ENCODE results near the gene ACTMAP. TPM values are rescaled to one million over a fixed set of nuclear protein-coding genes. Genes with fewer than 3 reads are reported as not detected.

ACTMAP gene
- total RNA-seq, 2 experiments from 2014 or later = 23.0 to 25.0 TPM

- Mint-ChIP-seq H3K9me3 (no peaks in the 10 kb centered on the region), H3K27me3 (ENCODE audit: low read depth) (no peaks in the 10 kb centered on the region), H3K27ac (peak overlapping the region; percentile 95), H3K4me1 (ENCODE audit: low read depth) (peaks cover 51% of the 10 kb centered on the region), H3K36me3 (ENCODE audit: low read depth) (peaks cover 65% of the 10 kb centered on the region), H3K4me3 (peak overlapping the region; percentile 74)
- DNase-seq = peak; percentile 89
- CTCF ChIA-PET = interaction anchor here (0.6 to 4.4 kb wide), 4 partner anchors 33 to 92 kb away, joined by 3 to 34 read pairs (median 5); partner anchors contain the start of genes COQ8B and ITPKC
- intact Hi-C loops (cut with micrococcal nuclease) = loop anchor here (1.0 to 5.0 kb wide), 2 partner anchors 24 to 312 kb away; partner anchors contain the start of genes RAB4B and SERTAD3
Measured at GRCh38 chr19:40754611-40755247, 4.5 kb upstream of the ACTMAP start.

DNA sequence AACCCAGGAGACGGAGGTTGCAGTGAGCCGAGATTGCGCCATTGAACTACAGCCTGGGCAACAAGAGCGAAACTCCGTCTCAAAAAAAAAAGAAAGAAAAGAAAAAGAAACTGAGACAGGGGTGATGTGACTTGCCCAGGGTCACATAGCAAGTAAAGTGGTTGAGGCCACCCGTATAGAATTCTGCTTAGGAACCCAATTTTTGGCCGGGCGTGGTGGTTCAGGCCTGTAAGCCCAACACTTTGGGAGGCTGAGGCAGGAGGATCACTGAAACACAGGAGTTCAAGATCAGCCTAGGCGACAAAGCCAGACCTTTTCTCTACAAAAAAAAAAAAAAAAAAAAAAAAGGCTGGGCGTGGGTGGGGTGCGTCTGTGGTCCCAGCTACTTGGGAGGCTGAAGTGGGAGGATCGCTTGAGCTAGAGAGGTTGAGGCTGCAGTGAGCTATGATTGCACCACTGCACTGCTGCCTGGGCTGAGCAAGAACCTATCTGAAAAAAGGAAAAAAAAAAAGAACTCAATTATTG, 2.0 kb upstream of the ACTMAP start:
- CTCF ChIA-PET = interaction anchor here (0.6 to 4.4 kb wide), 8 partner anchors 14 to 1528 kb away, joined by 3 to 34 read pairs (median 4); partner anchors contain the start of gene RAB4B
- Mint-ChIP-seq H3K4me3 (peak overlapping the region; percentile 99), H3K36me3 (ENCODE audit: low read depth) (peaks cover 51% of the 10 kb centered on the region), H3K27ac (peak overlapping the region; percentile 99), H3K27me3 (ENCODE audit: low read depth) (no peaks in the 10 kb centered on the region), H3K9me3 (no peaks in the 10 kb centered on the region), H3K4me1 (ENCODE audit: low read depth) (peaks cover 53% of the 10 kb centered on the region)
- no peak for DNase-seq
- intact Hi-C loops (cut with micrococcal nuclease) = loop anchor here (5.0 kb wide), 1 partner anchor 310 kb away; the partner anchor contains the start of gene SERTAD3

DNA sequence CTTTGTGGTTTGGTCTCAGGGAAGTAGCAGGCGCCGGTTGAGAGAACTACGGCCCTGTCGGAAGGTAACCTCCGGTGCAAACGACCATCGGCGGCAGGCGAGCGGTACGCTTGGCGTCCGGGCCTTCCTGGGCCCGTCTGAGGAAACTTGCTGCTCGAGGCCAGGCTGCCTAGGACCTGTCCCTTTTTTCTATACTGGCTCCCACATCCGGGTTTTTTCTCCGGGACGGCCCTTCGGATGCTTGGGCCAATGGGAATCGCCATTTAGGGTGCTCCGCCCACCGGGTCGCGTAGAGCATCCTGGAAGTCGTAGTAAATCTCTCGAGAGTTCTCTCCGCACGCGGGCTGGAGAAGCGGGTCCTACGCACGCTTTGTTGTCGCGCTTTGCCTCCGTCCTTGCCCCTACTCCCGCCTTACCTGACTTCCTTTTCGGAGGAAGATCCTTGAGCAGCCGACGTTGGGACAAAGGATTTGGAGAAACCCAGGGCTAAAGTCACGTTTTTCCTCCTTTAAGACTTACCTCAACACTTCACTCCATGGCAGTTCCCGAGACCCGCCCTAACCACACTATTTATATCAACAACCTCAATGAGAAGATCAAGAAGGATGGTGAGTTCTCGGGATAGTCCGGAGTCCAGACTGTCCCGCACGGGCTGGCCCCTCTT, 729 bp upstream of the ACTMAP start, which contains the start of gene SNRPA:
SNRPA (plus strand) TSS at position 330 of the 664 bp plus-strand sequence; CDS start at position 536, 206 bp downstream.
- H3K36me3 Mint-ChIP-seq (ENCODE audit: low read depth) = peaks cover 41% of the 10 kb centered on the region
- peak; percentile 98 for DNase-seq
- CTCF ChIA-PET = interaction anchor here (0.6 to 4.4 kb wide), 7 partner anchors 19 to 558 kb away, joined by 3 to 34 read pairs (median 5); no protein-coding TSS in a partner anchor
- H3K27me3 Mint-ChIP-seq (ENCODE audit: low read depth) = no peaks in the 10 kb centered on the region
- intact Hi-C loops (cut with micrococcal nuclease) = loop anchor here (1.0 to 5.0 kb wide), 11 partner anchors 26 to 512 kb away; partner anchors contain the start of genes COQ8B, NUMBL, RAB4B and SERTAD3
- H3K4me3 Mint-ChIP-seq = peak within 1 kb of the TSS; percentile 99
- H3K4me1 Mint-ChIP-seq (ENCODE audit: low read depth) = peaks cover 40% of the 10 kb centered on the region
- peak within 1 kb of the TSS; percentile 99 for H3K27ac Mint-ChIP-seq
- no peaks in the 10 kb centered on the region for H3K9me3 Mint-ChIP-seq

DNA sequence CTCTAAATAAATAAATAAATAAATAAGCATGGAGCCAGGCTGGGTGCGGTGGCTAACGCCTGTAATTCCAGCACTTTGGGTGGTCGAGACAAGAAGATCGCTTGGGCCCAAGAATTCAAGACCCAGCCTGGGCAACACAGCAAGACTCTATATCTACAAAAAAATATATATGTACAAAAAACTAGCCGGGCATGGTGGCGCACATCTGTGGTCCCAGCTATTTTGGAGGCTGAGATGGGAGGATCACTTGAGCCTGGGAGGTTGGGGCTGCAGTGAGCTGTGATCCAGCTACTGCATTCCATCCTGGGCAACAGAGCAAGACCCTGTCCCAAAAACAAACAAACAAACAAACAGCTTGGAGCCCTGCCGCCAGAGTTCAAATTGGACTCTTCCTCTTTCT, 2.7 kb downstream of the ACTMAP start:
- CTCF ChIA-PET = interaction anchor here (1.2 to 1.4 kb wide), 2 partner anchors 30 to 58 kb away, joined by 3 read pairs; partner anchors contain the start of gene RAB4B
- H3K4me1 Mint-ChIP-seq (ENCODE audit: low read depth) = peaks cover 17% of the 10 kb centered on the region
- intact Hi-C loops (cut with micrococcal nuclease) = no loop called here
- no peak overlapping the region for H3K27ac Mint-ChIP-seq
- H3K4me3 Mint-ChIP-seq = no peak overlapping the region
- no peak for DNase-seq
- no peaks in the 10 kb centered on the region for H3K27me3 Mint-ChIP-seq (ENCODE audit: low read depth)
- H3K9me3 Mint-ChIP-seq = no peaks in the 10 kb centered on the region
- peaks cover 18% of the 10 kb centered on the region for H3K36me3 Mint-ChIP-seq (ENCODE audit: low read depth)

GRCh38 chr19:40745402-40745780, 4.9 kb downstream of the ACTMAP start:
- H3K27ac Mint-ChIP-seq = no peak overlapping the region
- H3K4me3 Mint-ChIP-seq = no peak overlapping the region
- peaks cover 13% of the 10 kb centered on the region for H3K4me1 Mint-ChIP-seq (ENCODE audit: low read depth)
- H3K9me3 Mint-ChIP-seq = no peaks in the 10 kb centered on the region
- CTCF ChIA-PET = interaction anchor here (0.6 kb wide), 1 partner anchor 399 kb away, joined by 3 read pairs; no protein-coding TSS in a partner anchor
- peaks cover 5% of the 10 kb centered on the region for H3K36me3 Mint-ChIP-seq (ENCODE audit: low read depth)
- intact Hi-C loops (cut with micrococcal nuclease) = no loop called here
- no peaks in the 10 kb centered on the region for H3K27me3 Mint-ChIP-seq (ENCODE audit: low read depth)
- no peak for DNase-seq

DNA sequence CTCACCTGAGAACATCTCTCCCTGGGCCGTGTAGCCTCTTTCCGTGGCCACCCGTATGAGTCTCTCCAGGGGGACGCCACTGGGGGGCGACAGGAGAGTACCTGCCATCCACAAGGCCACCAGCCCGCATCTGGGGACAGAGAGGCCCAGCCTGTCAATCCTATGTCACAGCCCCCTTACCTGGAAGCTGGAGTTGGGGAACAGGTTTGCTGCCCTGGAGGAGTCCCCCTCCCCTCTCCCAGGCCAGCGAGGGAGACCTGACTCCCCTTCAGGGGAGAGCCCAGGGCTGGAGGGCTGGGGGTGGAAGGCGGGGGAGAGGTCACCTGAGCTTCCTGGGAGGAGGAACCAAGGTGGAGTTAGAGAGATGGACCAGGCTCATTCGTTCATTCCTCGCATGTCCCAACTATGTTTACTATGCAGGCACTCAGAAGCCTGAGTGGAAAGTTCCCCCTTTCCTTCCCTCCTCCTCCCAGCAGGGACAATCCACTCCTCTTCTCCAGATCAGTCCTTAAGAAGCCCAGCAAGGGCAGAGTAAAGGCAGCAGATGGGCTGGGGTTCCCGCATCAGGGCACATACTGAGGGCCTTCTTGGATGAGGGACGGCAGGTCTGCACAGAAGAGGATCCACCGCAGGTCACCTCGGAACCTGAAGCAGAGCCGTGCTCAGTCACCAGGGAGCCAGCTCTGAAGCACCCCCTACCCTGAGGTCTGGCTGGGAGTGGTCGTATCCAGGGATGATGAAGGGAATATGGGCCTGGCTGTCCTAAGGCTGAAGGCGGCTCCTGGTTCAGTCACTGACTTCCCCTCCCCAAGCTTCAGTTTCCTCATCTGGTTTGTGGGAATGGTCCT, 5.5 kb downstream of the ACTMAP start:
- H3K36me3 Mint-ChIP-seq (ENCODE audit: low read depth) = peaks cover 2% of the 10 kb centered on the region

GRCh38 chr19:40743926-40744325, 6.4 kb downstream of the ACTMAP start:
- H3K9me3 Mint-ChIP-seq = no peaks in the 10 kb centered on the region
- no peak for DNase-seq
- H3K36me3 Mint-ChIP-seq (ENCODE audit: low read depth) = peaks cover 2% of the 10 kb centered on the region
- H3K27me3 Mint-ChIP-seq (ENCODE audit: low read depth) = no peaks in the 10 kb centered on the region
- H3K4me1 Mint-ChIP-seq (ENCODE audit: low read depth) = peaks cover 4% of the 10 kb centered on the region
- intact Hi-C loops (cut with micrococcal nuclease) = no loop called here
- no peak overlapping the region for H3K4me3 Mint-ChIP-seq
- H3K27ac Mint-ChIP-seq = no peak overlapping the region
- CTCF ChIA-PET = interaction anchor here (0.8 to 1.1 kb wide), 4 partner anchors 10 to 81 kb away, joined by 3 to 4 read pairs (median 4); no protein-coding TSS in a partner anchor

More for the DNA sequence above, 5.5 kb downstream of the ACTMAP start:
- Mint-ChIP-seq H3K27ac (no peak overlapping the region), H3K9me3 (no peaks in the 10 kb centered on the region), H3K4me1 (ENCODE audit: low read depth) (peaks cover 9% of the 10 kb centered on the region), H3K4me3 (no peak overlapping the region), H3K27me3 (ENCODE audit: low read depth) (no peaks in the 10 kb centered on the region)
- intact Hi-C loops (cut with micrococcal nuclease) = no loop called here
- CTCF ChIA-PET = interaction anchor here (0.6 to 1.0 kb wide), 4 partner anchors 11 to 400 kb away, joined by 3 to 4 read pairs (median 3); no protein-coding TSS in a partner anchor
- peak; percentile 62 for DNase-seq

GRCh38 chr19:40742886-40743285, 7.4 kb downstream of the ACTMAP start:
- intact Hi-C loops (cut with micrococcal nuclease) = no loop called here
- Mint-ChIP-seq H3K9me3 (no peaks in the 10 kb centered on the region), H3K4me3 (no peak overlapping the region), H3K36me3 (ENCODE audit: low read depth) (peaks cover 2% of the 10 kb centered on the region), H3K4me1 (ENCODE audit: low read depth) (no peaks in the 10 kb centered on the region), H3K27ac (no peak overlapping the region), H3K27me3 (ENCODE audit: low read depth) (no peaks in the 10 kb centered on the region)
- CTCF ChIA-PET = interaction anchor here (0.6 to 1.1 kb wide), 2 partner anchors 21 to 64 kb away, joined by 3 to 4 read pairs; no protein-coding TSS in a partner anchor
- no peak for DNase-seq

- H3K9me3 Mint-ChIP-seq = no peaks in the 10 kb centered on the region
- no peaks in the 10 kb centered on the region for H3K4me1 Mint-ChIP-seq (ENCODE audit: low read depth)
- no peak for DNase-seq
- CTCF ChIA-PET = interaction anchor here (1.2 kb wide), 1 partner anchor 78 kb away, joined by 4 read pairs; no protein-coding TSS in a partner anchor
- no peak overlapping the region for H3K4me3 Mint-ChIP-seq
- no peaks in the 10 kb centered on the region for H3K27me3 Mint-ChIP-seq (ENCODE audit: low read depth)
- H3K36me3 Mint-ChIP-seq (ENCODE audit: low read depth) = peaks cover 4% of the 10 kb centered on the region
- no peak overlapping the region for H3K27ac Mint-ChIP-seq
- intact Hi-C loops (cut with micrococcal nuclease) = no loop called here
Measured at GRCh38 chr19:40742477-40742876, 7.8 kb downstream of the ACTMAP start.

DNA sequence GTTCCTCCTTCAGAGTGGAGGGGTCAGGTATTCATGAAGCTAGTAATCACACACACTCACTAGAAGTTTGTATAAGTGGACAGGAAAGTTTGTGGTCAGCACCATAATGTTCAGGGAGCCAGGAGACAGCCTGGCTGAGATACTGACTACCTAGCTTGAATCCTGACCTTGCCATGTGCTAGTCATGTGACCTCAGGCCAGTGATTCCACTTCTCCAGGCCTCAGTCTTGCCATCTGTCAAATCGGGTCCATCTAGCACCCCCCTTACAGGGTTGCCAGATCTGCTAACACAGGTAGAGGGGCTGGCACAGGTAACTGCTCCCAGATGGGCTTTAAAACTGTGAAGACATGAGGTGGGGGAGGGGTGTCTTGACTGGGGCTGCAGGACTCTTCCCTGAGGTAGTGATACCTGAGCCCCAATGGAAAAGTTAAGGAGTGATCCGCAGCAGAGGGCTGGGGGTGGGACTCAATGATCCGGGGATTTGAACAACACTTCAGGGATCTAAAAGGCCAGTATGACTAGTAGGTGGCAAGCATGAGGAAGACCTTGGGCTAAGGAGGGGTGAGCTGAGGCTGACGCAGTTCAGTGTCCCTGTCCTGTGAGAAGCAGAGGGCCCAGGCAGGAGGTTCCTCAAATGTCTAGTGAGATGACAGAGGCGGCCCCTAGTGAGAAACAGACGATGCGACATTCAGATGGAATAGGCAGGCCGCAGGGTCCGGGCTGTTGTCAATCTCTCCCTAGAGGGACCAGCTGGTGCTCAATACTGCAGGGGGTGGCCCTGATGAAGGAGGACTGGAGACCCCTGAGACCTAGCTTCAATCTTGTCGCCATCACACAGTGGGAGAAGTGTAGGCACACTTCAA, 8.5 kb downstream of the ACTMAP start:
- no peak for DNase-seq
- Mint-ChIP-seq H3K27me3 (ENCODE audit: low read depth) (no peaks in the 10 kb centered on the region), H3K36me3 (ENCODE audit: low read depth) (peaks cover 5% of the 10 kb centered on the region), H3K4me3 (no peak overlapping the region), H3K9me3 (no peaks in the 10 kb centered on the region), H3K27ac (no peak overlapping the region), H3K4me1 (ENCODE audit: low read depth) (no peaks in the 10 kb centered on the region)
- intact Hi-C loops (cut with micrococcal nuclease) = no loop called here
- CTCF ChIA-PET = interaction anchor here (1.2 kb wide), 1 partner anchor 78 kb away, joined by 4 read pairs; no protein-coding TSS in a partner anchor

GRCh38 chr19:40740747-40741146, 9.5 kb downstream of the ACTMAP start:
- CTCF ChIA-PET = no interaction called here
- Mint-ChIP-seq H3K27ac (no peak overlapping the region), H3K4me3 (no peak overlapping the region), H3K36me3 (ENCODE audit: low read depth) (peaks cover 7% of the 10 kb centered on the region), H3K4me1 (ENCODE audit: low read depth) (no peaks in the 10 kb centered on the region), H3K9me3 (no peaks in the 10 kb centered on the region), H3K27me3 (ENCODE audit: low read depth) (no peaks in the 10 kb centered on the region)
- no peak for DNase-seq
- intact Hi-C loops (cut with micrococcal nuclease) = no loop called here

All from activated naive CD4-positive, alpha-beta T cell treated with anti-CD3 and anti-CD28 coated beads for 36 hours (primary cell).